SK-N-SH treated with all-trans-retinoic acid at 6 μM for 48 hours (cell line): ENCODE data around the gene GLB1L3.

ENCODE experiments used
- ARNTL ChIP-seq: fragments of 450-650 bp; formaldehyde crosslinking; IDR thresholded peaks from 2 replicates; pipeline ENCODE4 v1.5.0; 2020; ENCODE audit warnings: low read depth, mild to moderate bottlenecking, moderate library complexity, borderline replicate concordance
- BACH2 ChIP-seq: fragments of 250-450 bp; sonication (Bioruptor Pico); IDR thresholded peaks from 2 replicates; pipeline ENCODE4 v1.9.0; 2021; ENCODE audit warnings: mild to moderate bottlenecking, borderline replicate concordance
- CREB5 ChIP-seq: fragments of 250-450 bp; sonication (Bioruptor Pico); IDR thresholded peaks from 2 replicates; pipeline ENCODE4 v1.5.1; 2020; ENCODE audit warnings: low read depth, mild to moderate bottlenecking, moderate library complexity
- CSDC2 ChIP-seq: fragments of 250-450 bp; sonication (Bioruptor Pico); IDR thresholded peaks from 2 replicates; pipeline ENCODE4 v1.5.0; 2020; ENCODE audit warnings: mild to moderate bottlenecking, moderate library complexity
- CSRNP3 ChIP-seq: fragments of 250-450 bp; sonication (Bioruptor Pico); IDR thresholded peaks from 2 replicates; pipeline ENCODE4 v1.5.1; 2021; ENCODE audit warnings: mild to moderate bottlenecking, moderate library complexity
- ESRRG ChIP-seq: fragments of 250-450 bp; sonication (Bioruptor Pico); IDR thresholded peaks from 2 replicates; pipeline ENCODE4 v1.6.1; 2021; ENCODE audit warnings: mild to moderate bottlenecking
- ISL1 ChIP-seq: fragments of 250-450 bp; sonication (Bioruptor Pico); IDR thresholded peaks from 2 replicates; pipeline ENCODE4 v2.1.2; 2022; ENCODE audit warnings: mild to moderate bottlenecking, moderate library complexity
- PATZ1 ChIP-seq: fragments of 250-450 bp; sonication (Bioruptor Pico); IDR thresholded peaks from 2 replicates; pipeline ENCODE4 v1.8.0; 2020; ENCODE audit warnings: mild to moderate bottlenecking, moderate library complexity, borderline replicate concordance
- POU6F1 ChIP-seq: fragments of 250-450 bp; sonication (Bioruptor Pico); IDR thresholded peaks from 2 replicates; pipeline ENCODE4 v1.8.0; 2021; ENCODE audit warnings: low read depth, mild to moderate bottlenecking, moderate library complexity, borderline replicate concordance
- PPARA ChIP-seq: fragments of 250-450 bp; sonication (Bioruptor Pico); IDR thresholded peaks from 2 replicates; pipeline ENCODE4 v1.5.0; 2020; ENCODE audit warnings: mild to moderate bottlenecking, borderline replicate concordance
- RARB ChIP-seq: fragments of 250-450 bp; sonication (Bioruptor Pico); IDR thresholded peaks from 2 replicates; pipeline ENCODE4 v1.8.0; 2021; ENCODE audit warnings: mild to moderate bottlenecking, moderate library complexity
- SNAI2 ChIP-seq: fragments of 250-450 bp; sonication (Bioruptor Pico); IDR thresholded peaks from 2 replicates; pipeline ENCODE4 v1.5.0; 2020; ENCODE audit warnings: mild to moderate bottlenecking, moderate library complexity
- ZFP3 ChIP-seq: fragments of 250-450 bp; sonication (Bioruptor Pico); IDR thresholded peaks from 2 replicates; pipeline ENCODE4 v1.5.0; 2020; ENCODE audit warnings: mild to moderate bottlenecking, moderate library complexity
- ZFP30 ChIP-seq: fragments of 450-650 bp; formaldehyde crosslinking; IDR thresholded peaks from 2 replicates; pipeline ENCODE4 v1.5.0; 2022; ENCODE audit warnings: mild to moderate bottlenecking, moderate library complexity

GRCh38 chr11:134334796-134335571 is 58.8 kb downstream of the GLB1L3 start:
- TF ChIP-seq CREB5 (CRISPR knock-in tag): no peak
- TF ChIP-seq PPARA: no peak
- TF ChIP-seq RARB: no peak
- no peak for TF ChIP-seq BACH2 (CRISPR knock-in tag)
- no peak for TF ChIP-seq ARNTL (CRISPR knock-in tag)
- no peak for TF ChIP-seq POU6F1
- TF ChIP-seq SNAI2 (CRISPR knock-in tag): no peak
- no peak for TF ChIP-seq ISL1
- TF ChIP-seq ESRRG: no peak
- TF ChIP-seq CSDC2: no peak
- TF ChIP-seq PATZ1 (CRISPR knock-in tag): no peak
- no peak for TF ChIP-seq ZFP3 (CRISPR knock-in tag)
- TF ChIP-seq ZFP30 (CRISPR knock-in tag): no peak
- no peak for TF ChIP-seq CSRNP3 (CRISPR knock-in tag)
